C4-2B (cell line): Measurements from ENCODE around the gene WDR87.

ENCODE experiments used
- ZFX ChIP-seq: fragments of 450-650 bp; IDR thresholded peaks from 2 replicates; pipeline ENCODE4 v1.6.1; 2017
- TF ChIP-seq, protein P1 (sequence below): fragments of 450-650 bp; conservative IDR thresholded peaks from 2 replicates; pipeline ENCODE4 v1.5.1; 2017; ENCODE audit warnings: mild to moderate bottlenecking

DNA sequence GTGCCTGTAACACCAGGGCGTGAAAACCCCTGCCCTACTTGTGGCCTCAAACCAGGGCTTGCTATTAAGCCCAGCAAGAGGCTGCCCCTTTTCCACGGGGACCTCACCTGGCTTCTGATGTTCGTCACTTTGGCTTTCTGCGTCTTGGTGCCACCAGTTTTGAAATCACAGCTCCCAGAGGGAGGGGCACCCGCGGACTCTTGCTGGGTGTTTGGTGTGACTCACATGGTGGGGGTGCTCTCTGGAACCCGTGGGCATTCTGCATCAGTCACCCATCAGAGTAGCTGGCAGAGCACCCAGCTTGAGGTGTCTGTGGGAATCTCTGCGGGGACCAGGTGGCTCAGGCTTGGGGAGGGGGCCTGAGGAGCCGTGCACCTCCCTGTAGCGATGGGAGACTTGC, 19.9 kb upstream of the WDR87 start:
- TF ChIP-seq, protein P1, sequence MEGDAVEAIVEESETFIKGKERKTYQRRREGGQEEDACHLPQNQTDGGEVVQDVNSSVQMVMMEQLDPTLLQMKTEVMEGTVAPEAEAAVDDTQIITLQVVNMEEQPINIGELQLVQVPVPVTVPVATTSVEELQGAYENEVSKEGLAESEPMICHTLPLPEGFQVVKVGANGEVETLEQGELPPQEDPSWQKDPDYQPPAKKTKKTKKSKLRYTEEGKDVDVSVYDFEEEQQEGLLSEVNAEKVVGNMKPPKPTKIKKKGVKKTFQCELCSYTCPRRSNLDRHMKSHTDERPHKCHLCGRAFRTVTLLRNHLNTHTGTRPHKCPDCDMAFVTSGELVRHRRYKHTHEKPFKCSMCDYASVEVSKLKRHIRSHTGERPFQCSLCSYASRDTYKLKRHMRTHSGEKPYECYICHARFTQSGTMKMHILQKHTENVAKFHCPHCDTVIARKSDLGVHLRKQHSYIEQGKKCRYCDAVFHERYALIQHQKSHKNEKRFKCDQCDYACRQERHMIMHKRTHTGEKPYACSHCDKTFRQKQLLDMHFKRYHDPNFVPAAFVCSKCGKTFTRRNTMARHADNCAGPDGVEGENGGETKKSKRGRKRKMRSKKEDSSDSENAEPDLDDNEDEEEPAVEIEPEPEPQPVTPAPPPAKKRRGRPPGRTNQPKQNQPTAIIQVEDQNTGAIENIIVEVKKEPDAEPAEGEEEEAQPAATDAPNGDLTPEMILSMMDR = no peak
- TF ChIP-seq ZFX = no peak
